Astrocyte (in vitro differentiated cells and primary cell): ENCODE measurements around the gene GARIN5B.

ENCODE experiments used
- CTCF ChIP-seq: IDR thresholded peaks from 2 replicates; pipeline ENCODE4 v1.5.1; 2011; ENCODE audit warnings: low read depth, mild to moderate bottlenecking, inconsistent platforms, low read length, moderate library complexity; ENCODE audit not compliant: insufficient read depth
- EZH2 ChIP-seq: IDR thresholded peaks from 2 replicates; pipeline ENCODE4 v1.6.1; 2012; ENCODE audit warnings: mild to moderate bottlenecking, low read length, inconsistent platforms; ENCODE audit not compliant: insufficient read depth

DNA sequence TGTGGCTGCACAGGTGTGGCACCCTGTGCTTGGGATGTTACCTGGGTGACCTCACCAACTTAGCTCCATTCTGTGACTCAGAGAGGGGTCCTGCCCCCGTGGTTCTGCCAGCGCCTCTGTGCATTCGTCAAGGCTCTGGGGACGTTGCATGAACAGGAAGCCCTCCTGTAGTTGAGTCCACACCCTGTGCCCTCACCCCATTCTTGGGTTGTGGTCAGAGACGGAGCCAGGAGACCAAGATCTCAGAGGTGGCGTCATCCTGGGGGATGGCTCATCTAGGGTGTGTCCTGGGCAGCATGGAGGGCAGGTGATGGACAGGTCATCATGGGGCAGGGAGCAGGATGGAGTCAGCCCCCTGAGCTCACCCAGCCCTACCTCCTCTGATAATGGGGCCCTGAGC lies 11.0 kb downstream of the GARIN5B start:
- no peak for TF ChIP-seq CTCF
- TF ChIP-seq EZH2 = no peak
